ENCODE results near the gene CA10.

DNA sequence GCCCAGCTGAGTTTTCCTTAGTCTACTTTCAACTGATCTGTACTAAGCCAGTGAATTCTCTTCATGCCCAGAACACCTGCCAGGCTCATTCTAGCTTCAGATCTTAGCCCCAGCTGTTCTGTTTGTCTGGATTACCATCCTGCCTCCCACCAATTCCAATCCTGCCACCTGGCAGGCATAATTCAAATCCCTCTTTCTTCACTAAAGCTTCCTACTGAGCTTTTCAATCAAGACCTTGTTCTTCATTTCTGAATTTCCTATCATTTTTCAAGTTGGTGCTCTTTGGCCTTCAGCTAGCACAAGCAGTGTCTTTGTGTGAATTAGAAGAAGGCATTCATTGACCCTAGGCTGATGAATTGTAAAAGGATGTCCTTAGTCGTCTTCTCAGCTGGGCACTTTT lies 540.5 kb downstream of the CA10 start:
- TF ChIP-seq GATA2 (IDR thresholded peaks at IDR 0.05; ENCODE audit: insufficient read depth, insufficient read length, low read depth, low read length) (no peak), POLR2A (IDR thresholded peaks at IDR 0.05; ENCODE audit: low read depth, low read length) (no peak), EZH2 (IDR thresholded peaks at IDR 0.05; ENCODE audit: borderline replicate concordance, low read depth, low read length, severe bottlenecking) (no peak), MYC (IDR thresholded peaks at IDR 0.05; ENCODE audit: low read depth, low read length) (no peak), JUN (IDR thresholded peaks at IDR 0.05; ENCODE audit: borderline replicate concordance, insufficient read depth, insufficient read length, low read depth) (no peak)
- TF ChIP-seq, protein P1, sequence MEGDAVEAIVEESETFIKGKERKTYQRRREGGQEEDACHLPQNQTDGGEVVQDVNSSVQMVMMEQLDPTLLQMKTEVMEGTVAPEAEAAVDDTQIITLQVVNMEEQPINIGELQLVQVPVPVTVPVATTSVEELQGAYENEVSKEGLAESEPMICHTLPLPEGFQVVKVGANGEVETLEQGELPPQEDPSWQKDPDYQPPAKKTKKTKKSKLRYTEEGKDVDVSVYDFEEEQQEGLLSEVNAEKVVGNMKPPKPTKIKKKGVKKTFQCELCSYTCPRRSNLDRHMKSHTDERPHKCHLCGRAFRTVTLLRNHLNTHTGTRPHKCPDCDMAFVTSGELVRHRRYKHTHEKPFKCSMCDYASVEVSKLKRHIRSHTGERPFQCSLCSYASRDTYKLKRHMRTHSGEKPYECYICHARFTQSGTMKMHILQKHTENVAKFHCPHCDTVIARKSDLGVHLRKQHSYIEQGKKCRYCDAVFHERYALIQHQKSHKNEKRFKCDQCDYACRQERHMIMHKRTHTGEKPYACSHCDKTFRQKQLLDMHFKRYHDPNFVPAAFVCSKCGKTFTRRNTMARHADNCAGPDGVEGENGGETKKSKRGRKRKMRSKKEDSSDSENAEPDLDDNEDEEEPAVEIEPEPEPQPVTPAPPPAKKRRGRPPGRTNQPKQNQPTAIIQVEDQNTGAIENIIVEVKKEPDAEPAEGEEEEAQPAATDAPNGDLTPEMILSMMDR (IDR thresholded peaks at IDR 0.05; ENCODE audit: extremely low read depth in 1 of 2, insufficient read depth in 1 of 2, low read depth in 1 of 2, low read length in 2 of 2): no peak
